Neural progenitor cell (in vitro differentiated cells): Measurements from ENCODE around the gene WDR45.

ENCODE experiments used
- CTCF ChIP-seq: fragments of 200-600 bp; sonication (generic); IDR thresholded peaks from 2 replicates; pipeline ENCODE4 v1.5.1; 2017; ENCODE audit warnings: antibody characterized with exemption, mild to moderate bottlenecking
- EZH2 ChIP-seq: fragments of 200-600 bp; sonication (generic); IDR thresholded peaks from 2 replicates; pipeline ENCODE4 v1.6.1; 2017; ENCODE audit warnings: antibody characterized with exemption, mild to moderate bottlenecking, moderate library complexity
- EZH2phosphoT487 ChIP-seq: fragments of 200-600 bp; sonication (generic); IDR thresholded peaks from 2 replicates; pipeline ENCODE4 v1.6.1; 2017; ENCODE audit warnings: antibody characterized with exemption

GRCh38 chrX:49120091-49120490 lies 40.4 kb upstream of the WDR45 start:
- no peak for TF ChIP-seq EZH2phosphoT487
- TF ChIP-seq CTCF = no peak
- no peak for TF ChIP-seq EZH2
